GM19025 (cell line): ENCODE data around the gene TRPV2.

Experiments used
- ATAC-seq: cut with Tn5 transposase; IDR thresholded peaks from one replicate; pipeline ENCODE4 v1.9.1; 2021; ENCODE audit warnings: mild to moderate bottlenecking, low read depth, moderate library complexity; ENCODE audit not compliant: unreplicated experiment

TRPV2 gene

DNA sequence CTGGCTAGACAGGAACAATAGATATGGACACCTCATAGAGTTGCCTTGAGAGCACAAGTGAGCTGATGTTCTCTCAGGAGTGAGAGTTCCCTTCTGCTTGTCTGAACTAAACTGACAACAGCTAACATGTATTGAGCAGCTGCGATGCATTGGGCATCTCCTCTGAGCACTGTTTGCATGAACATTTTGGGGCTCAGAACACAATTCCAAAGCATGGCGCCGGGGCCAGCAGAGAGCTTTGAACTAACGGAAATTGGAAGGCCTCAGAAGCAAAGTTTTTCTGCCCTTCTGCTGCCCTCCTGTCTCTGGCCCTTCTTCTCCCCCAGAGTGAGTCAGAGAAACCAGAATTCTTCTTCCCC, 38.1 kb downstream of the TRPV2 start:
- no peak for ATAC-seq

DNA sequence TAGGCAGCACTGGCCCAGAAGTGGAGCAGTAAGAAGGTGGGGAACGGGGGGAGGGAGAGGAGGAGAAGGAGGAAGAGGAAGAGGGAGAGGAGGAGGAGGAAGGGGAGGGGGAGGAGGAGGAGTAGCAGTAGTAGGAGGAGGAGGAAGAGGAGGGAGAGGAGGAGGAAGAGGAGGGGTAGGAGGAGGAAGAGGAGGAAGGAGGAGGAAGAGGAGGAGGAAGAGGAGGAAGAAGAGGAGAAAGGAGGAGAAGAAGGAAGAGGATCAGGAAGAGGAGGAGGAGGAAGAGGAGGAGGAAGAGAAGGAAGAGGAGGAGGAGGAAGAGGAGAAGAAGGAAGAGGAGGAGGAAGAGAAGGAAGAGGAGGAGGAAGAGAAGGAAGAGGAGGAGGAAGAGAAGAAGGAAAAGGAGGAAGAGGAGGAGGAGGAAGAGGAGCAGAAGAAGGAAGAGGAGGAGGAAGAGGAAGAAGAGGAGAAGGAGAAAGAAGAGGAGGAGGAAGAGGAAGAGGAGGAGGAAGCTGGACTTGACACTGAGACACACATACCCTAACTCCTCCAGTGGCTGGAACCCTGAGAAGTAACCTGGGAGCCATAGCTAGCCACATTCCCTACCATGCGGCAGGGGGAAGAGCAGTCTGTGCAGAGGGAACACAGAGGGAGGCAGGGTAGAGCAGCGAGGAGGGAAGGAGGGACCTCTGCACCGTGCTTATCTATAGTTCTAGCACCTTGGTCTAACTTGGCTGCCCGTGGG, 40.8 kb downstream of the TRPV2 start:
- ATAC-seq: no peak

GRCh38 chr17:16456742-16457316, 41.5 kb downstream of the TRPV2 start:
- no peak for ATAC-seq

DNA sequence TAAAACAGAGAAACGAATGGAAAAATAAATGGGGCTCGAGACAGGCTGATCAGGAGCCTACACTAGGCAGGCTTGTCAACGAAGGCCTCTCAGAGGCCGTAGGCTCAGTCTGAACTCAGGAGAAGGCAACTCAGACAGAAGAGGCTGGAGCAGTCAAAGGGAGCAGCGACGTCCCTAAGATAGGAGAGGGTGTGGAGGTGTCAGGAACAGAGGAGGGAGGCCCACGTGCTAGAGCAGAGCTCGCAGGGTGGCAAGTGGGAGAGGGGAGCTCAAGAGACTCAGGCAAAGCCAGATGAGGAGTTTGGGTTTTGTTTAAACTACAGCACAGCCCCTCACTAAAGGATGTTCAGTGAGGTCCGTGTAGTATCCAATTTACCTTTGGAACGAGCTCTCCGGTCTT, 43.9 kb downstream of the TRPV2 start:
- ATAC-seq: no peak

DNA sequence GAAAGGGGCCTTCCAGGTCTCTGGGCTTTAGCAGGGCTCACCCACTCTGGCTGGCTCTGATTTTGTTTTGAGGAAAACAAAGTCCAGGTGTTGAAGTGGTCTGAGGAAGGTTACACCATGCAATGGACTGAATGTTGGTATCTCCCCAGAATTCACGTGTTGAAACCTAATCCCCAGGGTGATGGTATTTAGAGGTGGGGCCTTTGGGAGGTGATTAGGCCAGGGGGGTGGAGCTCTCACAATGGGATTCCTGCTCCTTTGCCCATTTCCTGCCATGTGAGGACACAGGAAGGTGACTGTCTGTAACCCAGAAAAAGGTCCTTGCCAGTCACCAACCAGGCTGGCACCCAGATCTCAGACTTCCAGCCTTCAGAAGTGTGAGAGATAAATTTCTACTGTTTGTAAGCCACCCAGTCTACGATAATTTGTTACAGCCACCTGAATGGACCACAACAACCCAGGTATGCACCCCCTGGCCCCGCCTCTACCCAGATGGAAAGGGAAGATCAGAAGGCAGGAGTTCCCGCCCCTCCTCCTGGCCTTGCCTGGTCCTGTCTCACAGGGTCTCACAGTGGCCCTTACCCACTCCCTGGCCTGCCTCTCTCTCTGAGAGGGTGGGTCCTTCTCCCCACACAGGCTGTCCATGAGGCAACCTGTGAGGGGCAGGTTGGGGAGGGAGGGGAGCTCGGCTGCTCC, 44.6 kb downstream of the TRPV2 start:
- ATAC-seq: no peak

- no peak for ATAC-seq
These were observed 45.6 kb downstream of the TRPV2 start for GRCh38 chr17:16460796-16461605.

GRCh38 chr17:16461606-16461866, 46.2 kb downstream of the TRPV2 start:
- no peak for ATAC-seq

GRCh38 chr17:16462070-16462864, 46.9 kb downstream of the TRPV2 start:
- no peak for ATAC-seq

DNA sequence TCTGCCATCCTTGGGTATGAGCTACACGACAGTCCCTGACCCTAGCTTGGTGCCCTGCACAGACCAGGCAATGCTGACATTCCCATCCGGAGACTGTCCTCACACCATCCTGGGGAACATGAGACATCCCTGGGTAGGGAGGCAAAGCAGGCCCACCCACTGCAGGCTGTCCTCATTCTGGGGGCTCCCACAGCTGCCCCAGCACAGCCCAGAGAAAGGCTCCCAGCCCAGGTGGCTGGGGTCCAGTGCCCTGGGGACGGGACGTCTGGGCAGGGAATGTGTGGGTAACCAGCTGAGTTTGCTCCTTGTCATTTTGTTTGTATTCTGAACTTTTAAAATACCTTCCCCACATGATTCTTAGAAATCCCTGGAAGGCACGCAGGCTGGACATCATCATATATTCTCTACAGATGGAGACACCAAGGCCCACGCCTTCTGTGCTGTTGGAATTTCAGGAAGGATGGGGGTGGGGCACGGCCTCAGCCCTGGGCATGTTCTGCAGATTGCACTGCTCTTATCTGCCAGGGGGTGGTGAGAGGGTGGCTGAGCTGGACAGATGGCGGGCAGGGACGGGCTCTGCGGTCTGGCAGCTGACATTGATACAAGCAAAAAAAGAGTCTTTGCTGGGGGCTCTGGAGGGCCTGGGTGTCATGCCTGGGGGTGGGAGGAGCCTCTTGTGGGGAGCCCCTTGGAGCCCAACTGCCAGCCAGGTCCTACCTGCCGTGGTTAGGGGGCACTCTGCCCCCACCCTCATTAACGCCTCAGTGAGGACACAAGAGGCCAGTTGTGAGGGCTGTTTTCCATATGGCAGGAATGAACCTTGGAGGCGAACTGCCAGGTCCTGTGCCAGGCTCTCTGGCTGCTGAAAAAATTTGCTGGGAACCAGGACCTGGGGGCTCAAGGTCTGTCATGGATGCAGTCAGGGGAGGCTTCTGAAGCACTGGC, 48.3 kb downstream of the TRPV2 start:
- no peak for ATAC-seq

DNA sequence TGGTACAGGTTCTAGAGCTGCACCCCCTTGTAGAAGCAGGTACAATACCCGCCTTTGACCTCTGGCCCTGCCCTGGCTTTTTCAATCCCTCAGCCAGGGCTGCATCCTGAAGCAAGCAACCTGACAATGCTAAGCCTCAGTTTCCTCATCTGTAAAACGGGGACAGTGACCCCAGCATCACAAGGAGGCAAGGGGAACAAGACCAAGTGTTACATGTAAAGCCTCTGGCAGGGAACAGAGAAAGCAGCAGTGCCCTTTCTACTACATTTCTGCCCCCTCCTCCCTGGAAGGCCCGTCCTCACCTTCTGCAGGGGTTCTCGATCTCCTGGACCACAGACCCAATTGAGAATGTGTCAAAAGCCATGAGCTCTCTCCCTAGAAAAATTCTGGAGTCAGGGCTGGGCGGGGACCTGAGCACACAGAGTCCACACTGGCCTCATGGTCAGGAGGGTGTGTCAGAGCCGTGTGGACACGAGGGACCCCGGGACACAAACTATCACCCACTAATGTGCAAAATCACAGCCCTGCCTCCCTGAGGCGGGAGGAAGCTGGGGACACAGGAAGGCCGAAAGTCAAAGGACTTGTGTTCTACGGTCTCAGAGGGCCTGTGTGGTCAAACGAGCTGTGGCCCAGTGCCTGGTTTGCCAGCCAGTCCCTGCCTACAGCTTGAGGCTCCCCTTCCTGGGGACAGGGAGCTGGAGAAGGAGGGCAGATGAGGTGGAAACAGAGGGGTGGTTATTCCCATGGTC, 49.1 kb downstream of the TRPV2 start:
- ATAC-seq: no peak

DNA sequence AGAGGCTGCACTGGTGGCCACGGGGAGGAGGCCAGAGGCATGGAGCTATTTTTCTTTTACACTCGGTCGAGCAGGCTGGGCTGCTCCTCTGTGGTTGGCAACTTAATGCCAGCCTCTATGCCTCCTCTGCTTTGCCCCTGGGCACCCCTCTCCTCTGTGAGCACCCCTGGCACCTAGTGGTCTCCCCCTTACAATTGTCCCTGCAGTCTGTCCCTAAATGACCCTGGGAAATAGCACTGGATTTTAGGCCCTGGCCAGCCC, 49.6 kb downstream of the TRPV2 start:
- no peak for ATAC-seq

GRCh38 chr17:16465861-16466338, 50.5 kb downstream of the TRPV2 start:
- no peak for ATAC-seq

DNA sequence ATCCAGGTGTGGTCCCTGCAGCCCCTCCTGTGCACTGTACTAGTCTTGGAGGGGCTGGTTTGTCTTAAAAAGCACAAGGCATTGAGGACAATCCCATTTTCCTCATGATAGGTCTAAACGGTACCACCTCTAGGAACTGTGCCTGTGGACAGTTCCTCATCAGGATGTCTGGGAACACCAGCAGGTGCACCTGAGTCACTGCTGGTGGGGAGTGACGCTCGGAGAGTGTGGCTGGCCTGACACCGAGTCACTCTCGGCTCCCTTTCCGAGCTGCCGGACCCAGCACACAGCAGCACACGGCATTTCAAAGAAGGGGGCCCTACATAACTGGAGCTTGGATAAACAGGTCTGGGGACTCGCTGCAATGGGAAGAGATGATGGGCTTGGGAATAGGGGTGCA, 51.0 kb downstream of the TRPV2 start:
- ATAC-seq: no peak

DNA sequence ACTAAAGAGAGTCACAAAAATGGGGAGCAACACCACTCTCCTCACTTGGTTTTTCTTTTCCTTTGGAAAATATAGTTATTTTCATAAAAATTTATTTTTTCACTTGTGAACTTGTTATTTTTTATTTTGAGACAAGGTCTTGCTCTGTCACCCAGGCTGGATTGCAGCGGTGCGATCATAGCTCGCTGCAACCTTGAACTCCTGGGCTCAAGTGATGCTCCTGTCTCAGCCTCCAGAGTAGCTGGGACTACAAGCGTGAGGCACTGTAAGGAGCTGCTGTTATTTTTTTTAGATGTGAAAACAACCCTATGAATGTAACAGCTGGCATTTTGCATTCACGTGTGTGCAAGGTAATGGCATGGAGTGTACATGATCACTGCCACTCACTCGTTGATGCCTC, 51.7 kb downstream of the TRPV2 start:
- ATAC-seq: no peak

- no peak for ATAC-seq
These were observed 52.5 kb downstream of the TRPV2 start for GRCh38 chr17:16467886-16468285.

DNA sequence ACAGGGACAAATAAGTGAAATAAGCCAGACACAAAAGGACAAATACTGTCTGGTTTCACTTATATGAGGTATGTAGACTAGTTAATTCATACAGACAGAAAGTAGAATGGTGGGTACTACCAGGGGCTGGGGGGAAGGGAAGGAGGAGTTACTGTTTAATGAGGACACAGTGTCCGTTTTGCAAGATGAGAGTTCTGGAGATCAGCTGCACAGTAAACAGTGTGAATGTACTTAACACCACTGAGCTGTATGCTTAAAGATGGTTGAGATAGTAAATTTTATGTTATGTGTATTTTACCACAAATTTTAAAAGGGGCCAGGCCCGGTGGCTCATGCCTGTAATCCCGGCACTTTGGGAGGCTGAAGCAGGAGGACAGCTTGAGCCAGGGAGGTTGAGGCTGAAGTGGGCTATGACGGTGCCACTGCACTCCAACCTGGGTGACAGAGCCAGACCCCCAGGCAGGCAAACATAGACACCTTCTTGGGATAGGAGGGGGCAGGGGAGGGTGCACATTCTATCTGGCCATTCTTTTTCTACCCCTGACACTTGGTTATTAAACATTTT, 53.1 kb downstream of the TRPV2 start:
- no peak for ATAC-seq

DNA sequence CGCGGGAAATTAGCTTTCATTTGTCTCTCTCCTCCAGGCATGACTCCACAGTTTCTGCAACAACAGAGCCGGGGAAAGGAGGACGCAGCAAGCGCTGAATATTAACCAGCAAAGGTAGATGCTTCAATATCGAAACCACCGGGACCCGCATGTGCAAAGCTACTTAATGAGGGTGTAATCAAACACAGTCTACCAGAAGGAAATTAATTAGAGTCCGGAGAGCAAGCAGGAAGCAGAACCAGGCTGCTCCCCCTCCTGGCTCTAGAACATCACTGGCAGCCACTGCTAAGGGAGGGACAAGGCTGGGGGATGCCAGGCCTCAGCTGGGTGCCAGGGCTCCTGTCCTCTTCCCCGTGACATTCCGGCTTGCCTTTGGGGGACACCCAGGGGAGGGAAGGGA, 54.9 kb downstream of the TRPV2 start:
- ATAC-seq: no peak

- no peak for ATAC-seq
These were observed 55.9 kb downstream of the TRPV2 start for GRCh38 chr17:16471295-16471694.

- ATAC-seq: no peak
These were observed 57.2 kb downstream of the TRPV2 start for GRCh38 chr17:16472539-16472938.
